Measurements from ENCODE around the gene SBK3. TPM values are rescaled to one million over a fixed set of nuclear protein-coding genes. Genes with fewer than 3 reads are reported as not detected.
"Not testable (repeated sequence)": the region's sequence is repeated elsewhere in the genome, so short reads cannot be mapped to it uniquely, and the experiment has no call there.

SBK3 gene
- not detected for polyA plus RNA-seq (2012; ENCODE audit: insufficient read depth, insufficient read length)

DNA sequence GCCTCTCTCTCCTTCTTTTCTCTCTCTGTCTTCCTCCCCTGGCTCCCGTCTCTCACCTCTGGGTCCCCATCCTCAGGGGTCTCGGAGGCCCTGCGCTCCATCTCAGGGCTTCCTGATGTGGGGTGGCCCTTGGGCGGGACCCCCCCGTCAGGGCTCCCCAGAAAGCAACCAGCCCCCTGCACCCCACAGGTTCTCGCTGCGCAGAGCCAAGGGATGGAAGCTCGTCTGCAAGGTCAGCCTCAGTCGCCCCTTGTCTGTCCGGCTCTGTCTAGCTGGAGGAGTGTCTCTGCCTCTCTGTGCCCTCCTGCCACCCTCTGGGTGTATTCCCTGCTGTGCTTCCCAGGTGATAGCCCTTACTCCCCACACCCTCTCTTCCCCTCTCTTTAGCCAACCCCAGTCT is at the start of gene SBK3:
Gene SBK3 (minus strand): TSS at position 101 of the 400 bp plus-strand sequence. CDS start 0 bp downstream, at position 101.
- H3K4me3 ChIP-seq (ENCODE audit: low read length) = no peak within 1 kb of the TSS
- no peak for DNase-seq (ENCODE audit: low read depth, low spot score)

- no peak for DNase-seq (ENCODE audit: low read depth, low spot score)
- H3K4me3 ChIP-seq (ENCODE audit: low read length) = no peak overlapping the region
These were observed 47.9 kb upstream of the SBK3 start for GRCh38 chr19:55593096-55593772.

GRCh38 chr19:55592391-55593090 is 47.2 kb upstream of the SBK3 start:
- no peak for DNase-seq (ENCODE audit: low read depth, low spot score)
- H3K4me3 ChIP-seq (ENCODE audit: low read length) = no peak overlapping the region

DNA sequence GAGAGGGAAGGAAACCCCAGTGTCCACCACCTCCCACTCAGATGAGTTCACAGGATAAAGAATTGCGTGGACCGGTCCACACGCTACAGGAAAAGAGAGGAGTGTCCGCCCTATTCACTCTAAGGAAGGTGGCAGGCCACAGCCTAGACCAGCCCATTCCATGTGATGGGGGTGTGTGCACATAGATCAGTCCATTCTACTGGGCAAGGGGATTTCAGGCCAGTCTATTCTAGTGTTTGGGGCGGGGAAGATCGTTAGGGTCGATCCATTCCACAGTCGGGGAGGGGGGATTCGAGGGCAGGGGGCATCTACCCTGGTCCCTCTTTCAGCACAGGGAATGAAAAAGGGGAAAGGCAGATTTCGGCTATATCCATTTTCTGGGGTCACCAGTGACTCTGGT is 46.2 kb upstream of the SBK3 start:
- no peak overlapping the region for H3K4me3 ChIP-seq (ENCODE audit: low read length)
- no peak for DNase-seq (ENCODE audit: low read depth, low spot score)

- no peak for DNase-seq (ENCODE audit: low read depth, low spot score)
- H3K4me3 ChIP-seq (ENCODE audit: low read length) = no peak overlapping the region
These were observed 45.3 kb upstream of the SBK3 start for GRCh38 chr19:55590617-55591016.

- DNase-seq (ENCODE audit: low read depth, low spot score) = no peak
- H3K4me3 ChIP-seq (ENCODE audit: low read length) = no peak overlapping the region
These were observed 44.8 kb upstream of the SBK3 start for GRCh38 chr19:55590109-55590508.

GRCh38 chr19:55588738-55589137 is 43.4 kb upstream of the SBK3 start:
- no peak for DNase-seq (ENCODE audit: low read depth, low spot score)
- H3K4me3 ChIP-seq (ENCODE audit: low read length) = no peak overlapping the region

- H3K4me3 ChIP-seq (ENCODE audit: low read length) = peak overlapping the region; percentile 9; the same call in 1 of the 2 replicates
- DNase-seq (ENCODE audit: low read depth, low spot score) = peak; percentile 77
These were observed 41.8 kb upstream of the SBK3 start for GRCh38 chr19:55586976-55587668.

- DNase-seq (ENCODE audit: low read depth, low spot score) = peak; percentile 78
- H3K4me3 ChIP-seq (ENCODE audit: low read length) = peak overlapping the region; percentile 55
These were observed 40.5 kb upstream of the SBK3 start for GRCh38 chr19:55585658-55586339.

DNA sequence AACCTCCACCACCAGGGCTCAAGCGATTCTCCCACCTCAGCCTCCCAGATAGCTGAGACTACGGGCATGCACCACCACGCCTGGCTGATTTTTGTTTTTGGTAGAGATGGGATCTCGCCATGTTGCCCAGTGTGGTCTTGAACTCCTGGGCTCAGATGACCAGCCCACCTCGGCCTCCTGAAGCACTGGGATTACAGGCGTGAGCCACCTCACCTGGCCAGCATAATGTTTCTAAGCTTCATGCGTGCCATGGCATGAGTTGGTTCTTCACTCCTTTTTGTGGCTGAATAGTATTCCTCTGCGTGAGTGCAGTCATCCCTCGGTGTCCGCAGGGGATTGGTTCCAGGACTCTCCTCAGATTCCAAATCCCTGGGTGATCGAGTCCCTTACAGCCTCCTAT is 39.5 kb upstream of the SBK3 start:
- no peak for DNase-seq (ENCODE audit: low read depth, low spot score)

GRCh38 chr19:55583897-55584296 is 38.6 kb upstream of the SBK3 start:
- not testable (repeated sequence) for H3K4me3 ChIP-seq (ENCODE audit: low read length)

More for the DNA sequence above, 39.5 kb upstream of the SBK3 start:
- H3K4me3 ChIP-seq (ENCODE audit: low read length) = no peak overlapping the region

DNA sequence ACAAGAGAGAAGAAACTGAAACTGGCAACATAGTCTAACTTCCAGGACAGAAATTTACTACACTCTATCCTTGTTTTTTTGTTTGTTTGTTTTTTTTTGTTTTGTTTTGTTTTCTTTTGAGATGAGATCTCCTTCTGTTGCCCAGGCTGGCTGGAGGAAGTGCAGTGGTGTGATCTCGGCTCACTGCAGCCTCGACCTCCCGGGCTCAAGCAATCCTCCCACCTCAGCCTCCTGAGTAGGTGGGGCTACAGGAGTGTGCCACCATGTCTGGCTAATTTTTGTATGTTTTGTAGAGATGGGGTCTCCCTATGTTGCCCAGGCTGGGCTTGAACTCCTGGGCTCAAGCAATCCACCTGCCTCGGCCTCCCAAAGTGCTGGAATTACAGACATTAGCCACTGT is 36.9 kb upstream of the SBK3 start:
- H3K4me3 ChIP-seq (ENCODE audit: low read length); DNase-seq (ENCODE audit: low read depth, low spot score): not testable (repeated sequence)

More at GRCh38 chr19:55583897-55584296, 38.6 kb upstream of the SBK3 start:
- not testable (repeated sequence) for DNase-seq (ENCODE audit: low read depth, low spot score)

- no peak for DNase-seq (ENCODE audit: low read depth, low spot score)
- no peak overlapping the region for H3K4me3 ChIP-seq (ENCODE audit: low read length)
These were observed 36.5 kb upstream of the SBK3 start for GRCh38 chr19:55581823-55582223.

GRCh38 chr19:55581145-55581822 is 35.9 kb upstream of the SBK3 start:
- peak overlapping the region; percentile 88 for H3K4me3 ChIP-seq (ENCODE audit: low read length)
- no peak for DNase-seq (ENCODE audit: low read depth, low spot score)

- DNase-seq (ENCODE audit: low read depth, low spot score) = peak; percentile 85
- peak within 1 kb of the TSS; percentile 88 for H3K4me3 ChIP-seq (ENCODE audit: low read length)
These were observed 35.3 kb upstream of the SBK3 start, which contains the start of gene ZNF579 for GRCh38 chr19:55580628-55581144. TSS of gene ZNF579 (minus strand) at chr19:55580848. CDS start at chr19:55579639, 1,209 bp downstream.

DNA sequence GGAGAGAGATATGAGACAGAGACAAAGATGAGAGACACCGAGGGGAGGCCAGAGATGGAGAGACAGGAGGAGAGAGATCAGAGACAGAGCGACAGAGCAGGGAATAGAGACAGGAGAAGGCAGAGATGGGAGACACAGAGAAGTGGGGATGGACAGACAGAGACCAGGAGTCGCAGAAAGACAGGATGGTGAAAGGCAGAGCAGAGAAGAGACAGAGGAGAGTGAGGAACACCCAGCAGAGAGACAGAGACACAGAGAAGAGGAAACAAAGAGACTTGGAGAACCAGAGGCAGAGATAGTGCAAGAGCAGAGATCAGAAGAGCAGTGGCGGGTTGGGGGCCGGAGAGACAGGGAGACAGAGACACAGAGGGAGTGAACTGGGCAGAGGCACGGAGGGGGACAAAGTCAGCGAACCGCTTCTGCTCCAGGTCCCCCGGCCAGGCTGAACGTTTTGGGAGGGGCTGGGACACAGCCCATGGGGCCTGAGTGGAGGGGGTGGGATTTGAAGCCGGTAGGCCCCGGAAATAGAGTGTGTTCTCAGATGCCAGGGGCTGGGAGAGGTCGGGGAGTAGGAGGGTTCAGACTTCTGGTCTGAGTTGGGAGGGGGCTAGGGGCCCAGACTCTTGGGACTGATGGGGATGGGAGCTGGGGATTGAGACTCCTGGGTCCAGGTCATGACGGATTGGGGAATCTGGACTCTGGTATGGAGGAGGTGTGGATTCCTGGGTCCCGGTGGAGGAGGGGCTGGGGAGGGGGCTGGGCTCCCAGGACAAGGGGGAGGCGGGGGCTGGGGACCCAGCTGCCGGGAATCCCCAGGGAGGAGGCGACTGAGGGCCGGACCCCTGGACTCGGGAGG is 34.7 kb upstream of the SBK3 start:
- no peak for DNase-seq (ENCODE audit: low read depth, low spot score)
- peak overlapping the region; percentile 88 for H3K4me3 ChIP-seq (ENCODE audit: low read length)

All from Jurkat, Clone E6-1 (cell line).